ENCODE data around the gene ZNF76.

ZNF76 gene

DNA sequence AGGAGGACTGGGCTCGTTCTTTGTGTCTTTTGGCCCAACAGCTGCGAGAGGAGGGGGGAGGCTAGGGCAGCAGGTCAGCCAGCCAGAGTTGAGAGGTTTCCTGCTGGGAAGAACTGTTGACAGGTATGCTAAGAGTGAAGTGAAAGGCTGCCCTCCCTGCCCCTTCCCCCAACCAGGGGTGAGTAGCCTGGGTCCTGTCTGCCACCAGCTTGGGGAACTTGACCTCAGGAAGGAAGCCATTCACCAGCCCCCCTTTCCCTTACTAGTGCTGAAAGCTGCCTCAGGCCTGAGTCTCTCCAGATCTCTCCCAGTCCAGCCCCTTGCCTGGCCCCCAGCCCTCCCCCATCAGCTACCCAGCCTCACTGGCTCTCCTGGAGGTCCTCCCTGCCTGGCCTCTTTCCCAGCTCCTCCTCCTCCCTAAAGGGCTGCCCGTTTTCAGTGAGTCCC, 20.7 kb upstream of the ZNF76 start:
- DNase-seq = no peak

DNA sequence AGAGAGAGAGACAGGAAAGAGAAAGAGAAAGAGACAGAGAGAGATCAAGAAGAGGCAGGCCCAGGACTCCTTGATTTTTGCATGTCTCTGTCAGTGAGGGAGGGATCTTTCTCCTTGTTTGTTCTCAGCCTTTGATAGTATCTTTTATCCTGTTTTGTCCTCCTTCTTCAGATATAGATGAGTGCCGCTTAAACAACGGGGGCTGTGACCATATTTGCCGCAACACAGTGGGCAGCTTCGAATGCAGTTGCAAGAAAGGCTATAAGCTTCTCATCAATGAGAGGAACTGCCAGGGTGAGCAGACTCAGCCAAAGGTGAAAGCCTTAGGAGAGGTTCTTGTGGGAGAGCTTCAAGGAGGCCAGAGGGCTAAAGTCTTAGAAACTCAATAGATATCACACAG, 20.0 kb upstream of the ZNF76 start:
- no peak for DNase-seq

DNA sequence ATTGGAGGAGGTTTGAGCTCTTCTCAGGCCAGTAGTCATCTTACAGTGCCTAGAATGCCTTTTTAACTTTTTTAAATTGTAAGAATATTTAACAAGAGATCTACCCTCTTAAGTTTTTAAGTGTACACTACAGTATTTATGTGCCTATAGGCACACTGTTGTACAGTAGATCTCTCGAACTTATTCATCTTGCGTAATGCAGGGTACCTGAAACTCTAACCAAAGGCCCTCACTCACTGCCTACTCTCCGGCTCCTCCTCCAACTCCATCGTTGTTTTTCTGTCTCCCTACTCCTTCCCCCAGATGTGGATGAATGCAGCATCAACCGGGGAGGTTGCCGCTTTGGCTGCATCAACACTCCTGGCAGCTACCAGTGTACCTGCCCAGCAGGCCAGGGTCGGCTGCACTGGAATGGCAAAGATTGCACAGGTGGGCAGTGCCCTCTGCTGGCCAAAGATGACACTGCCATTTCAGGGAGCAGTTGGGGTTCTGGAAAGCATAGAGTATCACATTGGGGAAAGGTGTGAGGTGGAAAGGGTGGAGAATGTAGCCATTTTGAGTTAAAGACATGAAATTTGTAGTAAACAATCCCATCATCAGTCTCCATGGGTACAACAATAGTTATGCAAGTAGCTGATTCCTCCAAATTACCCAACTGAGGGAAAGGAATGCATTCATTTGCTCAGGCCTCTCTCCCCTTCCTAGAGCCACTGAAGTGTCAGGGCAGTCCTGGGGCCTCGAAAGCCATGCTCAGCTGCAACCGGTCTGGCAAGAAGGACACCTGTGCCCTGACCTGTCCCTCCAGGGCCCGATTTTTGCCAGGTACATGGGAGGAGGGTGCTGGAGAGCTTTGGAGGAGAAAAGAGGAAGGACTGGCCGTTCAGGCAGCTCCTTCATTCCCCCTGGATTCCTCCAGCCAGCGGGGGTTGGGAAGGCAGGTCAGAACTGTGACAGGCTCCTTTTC, 18.4 kb upstream of the ZNF76 start:
- DNase-seq = peak; percentile 78

DNA sequence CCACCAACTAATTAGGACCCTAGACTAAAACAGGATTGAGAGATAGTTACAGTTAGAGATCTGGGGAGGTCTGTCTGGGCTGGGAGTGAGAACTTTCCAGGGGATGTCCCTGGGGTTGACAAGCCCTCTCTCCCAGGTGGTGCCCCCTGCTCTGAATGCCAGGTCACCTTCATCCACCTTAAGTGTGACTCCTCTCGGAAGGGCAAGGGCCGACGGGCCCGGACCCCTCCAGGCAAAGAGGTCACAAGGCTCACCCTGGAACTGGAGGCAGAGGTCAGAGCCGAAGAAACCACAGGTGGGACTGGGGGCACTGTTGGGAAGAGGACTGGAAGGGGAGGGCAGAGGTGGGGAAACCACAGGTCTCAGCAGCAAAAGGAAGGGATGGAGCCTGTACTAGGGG, 17.0 kb upstream of the ZNF76 start:
- no peak for DNase-seq

DNA sequence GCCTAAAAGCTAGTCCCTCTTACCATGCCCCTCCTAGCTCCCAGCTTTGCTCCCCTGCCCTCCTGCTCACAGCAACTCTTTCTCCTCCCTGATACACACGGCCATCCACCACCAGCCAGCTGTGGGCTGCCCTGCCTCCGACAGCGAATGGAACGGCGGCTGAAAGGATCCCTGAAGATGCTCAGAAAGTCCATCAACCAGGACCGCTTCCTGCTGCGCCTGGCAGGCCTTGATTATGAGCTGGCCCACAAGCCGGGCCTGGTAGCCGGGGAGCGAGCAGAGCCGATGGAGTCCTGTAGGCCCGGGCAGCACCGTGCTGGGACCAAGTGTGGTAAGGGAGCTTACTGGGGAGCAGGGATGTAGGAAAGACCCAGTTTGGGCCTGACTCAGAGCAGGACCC, 16.6 kb upstream of the ZNF76 start:
- no peak for DNase-seq

DNA sequence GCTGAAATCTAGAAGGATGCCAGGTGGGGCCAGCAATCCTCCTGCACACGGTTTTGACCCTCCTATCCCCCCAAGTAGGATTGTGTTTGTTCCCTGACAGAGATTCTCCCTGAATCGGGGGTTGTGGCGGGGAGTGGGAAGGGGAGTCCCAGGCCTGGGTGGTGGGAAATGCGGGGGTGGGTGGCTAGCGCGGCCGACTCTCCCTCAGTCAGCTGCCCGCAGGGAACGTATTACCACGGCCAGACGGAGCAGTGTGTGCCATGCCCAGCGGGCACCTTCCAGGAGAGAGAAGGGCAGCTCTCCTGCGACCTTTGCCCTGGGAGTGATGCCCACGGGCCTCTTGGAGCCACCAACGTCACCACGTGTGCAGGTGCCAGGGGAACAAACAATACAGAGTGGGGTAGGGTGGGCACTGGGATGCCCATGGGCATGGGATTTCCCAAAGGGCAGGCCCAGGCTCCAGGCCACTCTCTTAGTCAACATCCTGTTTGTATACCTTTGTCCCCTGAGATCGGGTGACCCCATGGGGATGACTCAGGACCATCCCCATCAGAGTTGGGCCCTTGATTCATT, 16.1 kb upstream of the ZNF76 start:
- DNase-seq = no peak

DNA sequence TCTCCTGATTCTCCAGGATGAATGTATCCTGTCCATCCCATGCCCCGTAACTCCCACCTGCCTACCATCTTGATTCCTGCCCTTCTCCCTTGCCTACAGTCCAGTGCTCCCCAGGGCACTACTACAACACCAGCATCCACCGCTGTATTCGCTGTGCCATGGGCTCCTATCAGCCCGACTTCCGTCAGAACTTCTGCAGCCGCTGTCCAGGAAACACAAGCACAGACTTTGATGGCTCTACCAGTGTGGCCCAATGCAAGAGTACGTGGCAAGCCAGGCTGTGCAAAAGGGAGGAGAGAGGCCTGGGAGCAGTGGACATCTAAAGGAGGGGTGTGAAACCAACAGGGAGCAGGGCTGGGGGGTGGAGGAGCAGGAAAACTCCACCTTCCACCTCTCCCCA, 15.0 kb upstream of the ZNF76 start:
- DNase-seq = no peak

DNA sequence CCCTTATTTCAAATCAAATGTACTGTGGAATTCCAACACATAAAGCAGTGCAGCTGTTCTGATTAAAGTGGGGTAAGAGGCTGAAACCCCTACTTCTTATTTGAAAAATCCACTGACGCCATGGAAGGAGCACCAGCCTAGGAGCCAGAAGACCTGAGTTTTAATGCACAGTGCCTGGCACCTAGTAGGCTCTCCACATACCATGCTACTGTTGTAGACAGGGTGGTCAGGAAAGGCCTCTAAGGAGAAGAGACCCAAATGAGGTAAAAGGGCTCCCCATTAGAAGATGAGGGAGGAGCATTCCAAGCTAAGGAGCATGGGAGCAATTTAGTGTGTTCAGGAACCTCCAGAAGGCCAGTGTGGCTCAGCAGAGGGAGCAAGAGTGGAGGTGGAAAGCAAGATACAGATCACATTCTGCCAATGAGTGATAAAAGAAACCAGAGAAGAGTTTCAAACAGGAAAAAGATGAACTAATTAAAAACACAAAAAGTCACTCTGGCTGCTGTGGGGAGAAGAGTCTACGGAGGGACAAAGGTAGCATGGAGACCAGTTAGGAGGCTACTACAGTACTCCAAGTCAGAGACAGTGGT, 11.8 kb upstream of the ZNF76 start:
- DNase-seq = no peak

DNA sequence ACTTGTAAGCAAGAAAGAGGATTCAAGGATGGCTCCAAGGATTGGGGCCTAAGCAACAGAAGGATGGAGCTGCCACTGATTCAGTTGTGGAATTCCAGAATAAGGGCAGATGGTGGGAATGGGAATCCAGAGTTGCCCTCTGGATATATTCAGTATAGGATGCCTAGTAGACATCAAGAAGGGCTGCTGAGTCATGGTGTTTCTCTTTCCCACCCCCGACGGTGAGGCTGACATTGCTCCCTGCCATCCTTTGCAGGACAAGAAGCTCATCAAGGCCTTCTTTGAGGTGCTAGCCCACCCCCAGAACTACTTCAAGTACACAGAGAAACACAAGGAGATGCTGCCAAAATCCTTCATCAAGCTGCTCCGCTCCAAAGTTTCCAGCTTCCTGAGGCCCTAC, 11.2 kb upstream of the ZNF76 start:
- DNase-seq = no peak

DNA sequence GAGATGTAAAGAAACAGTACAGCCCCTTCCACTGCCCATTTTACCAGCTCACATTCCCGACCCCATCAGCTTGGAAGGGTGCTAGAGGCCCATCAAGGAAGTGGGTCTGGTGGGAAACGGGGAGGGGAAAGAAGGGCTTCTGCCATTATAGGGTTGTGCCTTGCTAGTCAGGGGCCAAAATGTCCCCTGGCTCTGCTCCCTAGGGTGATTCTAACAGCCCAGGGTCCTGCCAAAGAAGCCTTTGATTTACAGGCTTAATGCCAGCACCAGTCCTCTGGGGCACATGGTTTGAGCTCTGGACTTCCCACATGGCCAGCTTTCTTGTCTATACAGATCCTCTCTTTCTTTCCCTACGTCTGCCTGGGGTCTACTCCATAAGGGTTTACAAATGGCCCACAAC, 10.6 kb upstream of the ZNF76 start:
- no peak for DNase-seq

DNA sequence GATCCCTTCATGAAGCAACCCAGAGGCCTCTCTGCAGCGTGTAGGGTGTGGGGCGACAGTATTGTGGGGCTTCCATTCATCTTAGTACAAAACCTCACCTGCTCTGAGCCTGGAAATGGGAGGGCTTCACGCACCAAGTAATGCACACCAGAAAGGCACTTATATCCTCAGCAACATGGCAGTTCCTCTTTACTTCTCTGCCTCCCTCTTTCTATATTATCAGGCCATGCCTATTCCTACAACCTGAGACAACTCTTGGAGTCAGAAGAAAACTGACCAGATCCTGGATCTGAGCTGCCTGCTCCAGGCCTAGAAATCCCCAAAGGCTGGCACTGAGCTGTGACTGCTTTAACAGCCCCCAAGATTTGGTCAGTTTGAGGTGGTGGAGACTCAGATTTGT, 7.6 kb upstream of the ZNF76 start:
- no peak for DNase-seq

DNA sequence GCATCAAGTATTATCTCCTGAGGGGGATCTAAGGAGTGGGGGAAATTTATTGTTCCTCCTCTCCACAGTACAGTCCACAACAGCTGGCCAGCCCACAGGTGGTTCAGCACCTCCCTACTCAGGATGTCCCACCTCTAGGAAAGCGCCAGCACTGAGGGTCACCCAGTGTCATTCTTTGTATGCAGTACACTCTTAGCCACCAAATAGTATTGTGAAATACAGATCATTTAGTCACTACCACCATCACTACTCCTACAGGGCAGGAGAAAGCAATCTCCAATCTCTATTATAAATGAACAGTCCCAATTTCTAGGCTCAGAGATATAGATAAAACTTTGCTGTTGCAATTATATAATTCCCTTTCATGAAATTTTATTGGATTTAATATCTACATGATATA, 6.3 kb upstream of the ZNF76 start:
- no peak for DNase-seq

DNA sequence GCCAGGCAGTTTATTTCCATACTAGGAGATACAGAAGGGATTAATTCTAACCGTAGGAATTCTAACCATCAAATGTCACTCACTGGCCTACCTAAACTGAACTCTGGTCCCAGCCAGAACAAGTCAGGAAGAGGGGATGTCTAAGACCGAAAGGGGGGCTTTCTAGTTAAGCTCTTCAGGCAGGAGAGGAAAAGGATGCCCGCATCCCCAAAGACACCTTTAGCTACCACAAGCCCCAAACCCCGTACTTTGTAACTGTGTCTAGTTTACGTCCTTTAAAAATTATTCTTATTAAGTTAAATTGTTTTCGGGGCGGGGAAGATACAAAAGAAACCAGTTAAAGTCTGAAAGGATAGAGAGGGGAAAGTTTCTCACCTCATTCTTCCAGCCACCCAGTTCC, 1.2 kb upstream of the ZNF76 start:
- DNase-seq = no peak

DNA sequence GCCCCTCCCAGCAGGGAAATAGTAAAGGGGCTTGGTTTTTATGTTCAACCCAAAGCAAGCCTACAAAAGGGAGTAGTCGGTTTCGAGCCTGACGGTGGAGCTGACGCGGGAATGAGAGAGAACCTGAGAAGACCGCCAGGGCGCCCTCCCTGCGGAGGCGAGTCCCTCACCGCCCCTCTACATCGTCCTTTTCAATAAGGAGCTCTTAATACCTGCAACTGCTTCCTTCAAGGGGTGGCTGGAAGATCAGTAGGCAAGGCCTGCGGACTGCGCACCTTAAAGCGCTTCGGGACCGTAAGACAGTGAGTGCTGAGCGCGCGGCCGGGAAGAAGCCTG, 709 bp upstream of the ZNF76 start:
- peak; percentile 50 for DNase-seq

DNA sequence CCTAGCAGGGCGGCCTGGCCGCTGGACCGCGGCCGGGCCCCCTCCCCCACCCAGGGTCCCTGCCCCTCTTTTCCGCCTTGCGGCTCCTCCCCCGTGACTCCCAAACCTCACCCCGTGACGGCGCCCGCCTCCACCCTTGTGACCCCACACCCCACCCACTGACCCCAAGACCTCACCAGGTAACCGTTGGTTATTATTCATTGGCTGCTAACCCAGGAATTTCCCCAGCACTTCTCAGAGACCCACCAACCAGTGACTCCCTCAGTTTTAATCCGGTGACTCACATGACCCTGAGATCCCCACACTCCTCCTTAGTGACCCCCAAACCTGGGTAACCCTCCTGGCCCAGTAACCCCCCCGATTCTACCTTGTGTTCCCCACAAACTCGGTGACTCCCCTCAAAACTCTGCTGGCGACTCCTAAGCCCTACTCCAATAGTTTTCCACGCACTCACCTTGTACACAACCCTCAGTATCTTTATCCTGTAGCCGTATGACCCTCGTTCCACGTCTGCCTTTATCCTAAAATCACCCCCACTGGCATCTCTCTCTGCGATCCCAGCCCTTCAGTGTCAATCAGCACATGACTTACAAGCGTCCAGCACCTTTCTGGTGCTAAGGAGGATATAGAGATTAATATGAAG, 534 bp downstream of the ZNF76 start:
- peak; percentile 82 for DNase-seq

DNA sequence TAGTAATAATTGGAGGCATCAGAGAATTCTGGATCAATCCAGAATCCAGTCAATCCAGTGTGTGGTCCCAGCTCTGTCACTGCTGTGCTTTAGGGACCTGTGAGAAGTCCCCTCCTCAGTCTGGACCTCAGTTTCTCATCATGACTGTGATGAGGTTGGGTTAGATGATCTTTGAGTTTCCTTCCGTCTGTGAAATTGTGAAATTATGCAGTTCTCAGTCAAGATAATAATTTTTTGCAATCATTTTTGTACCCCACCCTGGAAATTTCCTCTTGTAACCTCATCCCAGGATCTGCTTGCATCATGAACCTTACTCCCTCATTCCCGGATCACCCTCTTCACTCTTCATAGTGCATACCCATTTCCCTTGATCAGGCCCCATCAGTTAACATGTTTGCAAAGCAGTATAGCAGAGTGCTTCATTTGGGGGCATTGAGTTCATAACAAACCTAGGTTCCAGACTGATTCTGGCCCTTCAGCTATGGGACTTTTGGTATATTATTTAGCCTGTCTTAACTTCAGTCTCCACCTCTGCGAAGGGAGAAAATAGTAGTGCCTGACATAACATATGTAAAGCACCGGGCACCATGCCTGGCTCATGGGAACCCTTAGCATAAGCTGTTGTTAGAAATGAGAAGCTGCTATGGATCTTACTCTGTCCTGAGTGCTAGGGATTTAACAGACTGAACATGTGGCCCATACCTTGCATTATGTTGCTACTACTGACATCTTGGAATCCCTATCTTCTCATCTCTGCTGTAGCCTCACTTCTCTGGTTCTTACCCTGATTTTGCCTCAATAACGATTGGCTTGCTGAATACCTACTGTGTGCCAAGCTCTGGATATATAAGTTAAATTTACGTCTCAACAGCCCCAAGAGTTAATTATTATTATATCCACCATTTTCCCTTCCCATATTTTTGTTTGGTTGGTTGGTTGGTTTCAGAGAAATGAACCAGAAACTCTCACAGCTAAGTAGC, 1.3 kb downstream of the ZNF76 start:
- DNase-seq = no peak

DNA sequence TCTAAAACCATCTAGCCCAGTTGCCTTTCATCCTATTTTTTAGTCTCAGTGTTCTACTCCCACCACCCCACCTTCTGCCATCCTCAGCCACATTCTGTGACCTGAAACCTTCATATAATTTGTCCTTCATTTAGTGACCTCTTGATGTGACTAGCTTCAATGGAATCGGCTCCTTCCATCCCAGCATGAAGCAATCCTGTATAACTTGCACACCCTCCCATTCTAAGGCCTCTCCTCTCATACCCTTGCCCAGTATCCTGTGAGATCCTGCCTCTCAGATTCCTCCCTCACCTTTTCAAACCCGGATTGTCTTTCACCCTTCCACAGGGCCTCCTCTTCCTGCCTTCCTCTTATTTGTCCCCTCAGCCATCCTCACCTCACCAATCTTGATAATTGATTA, 3.1 kb downstream of the ZNF76 start:
- no peak for DNase-seq

DNA sequence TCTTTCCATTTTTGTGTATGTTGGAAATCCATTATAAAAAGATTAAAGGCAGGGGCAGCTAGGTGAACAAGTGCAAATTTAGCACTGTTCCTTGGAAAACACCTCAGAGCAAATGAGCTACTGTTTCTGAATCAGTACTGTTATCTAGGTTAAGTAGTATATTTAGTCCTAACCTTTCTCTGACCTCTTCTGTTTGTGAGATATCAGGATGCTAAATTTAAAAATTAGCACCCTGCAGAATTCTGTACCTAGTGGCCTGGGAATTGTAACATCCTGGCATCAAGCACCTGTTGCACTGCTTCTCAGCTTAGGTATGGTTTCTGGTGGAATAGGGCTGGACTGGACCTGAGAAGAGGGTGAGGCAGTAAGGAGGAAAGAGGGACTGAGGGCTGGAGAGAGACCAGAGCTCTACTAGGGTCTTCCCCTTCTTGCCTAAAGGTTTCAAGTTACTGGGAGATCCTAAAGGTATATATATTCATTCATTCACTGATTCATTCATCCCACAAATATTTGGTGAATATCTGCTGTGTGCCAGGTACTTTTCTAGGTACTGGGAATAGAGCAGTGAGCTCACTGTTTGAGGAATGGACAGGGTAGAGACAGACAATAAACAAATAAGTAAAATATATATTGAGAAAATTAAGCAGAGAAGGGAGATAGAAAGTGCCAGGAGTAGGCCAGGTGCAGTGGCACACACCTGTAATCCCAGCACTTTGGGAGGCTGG, 5.2 kb downstream of the ZNF76 start:
- no peak for DNase-seq

DNA sequence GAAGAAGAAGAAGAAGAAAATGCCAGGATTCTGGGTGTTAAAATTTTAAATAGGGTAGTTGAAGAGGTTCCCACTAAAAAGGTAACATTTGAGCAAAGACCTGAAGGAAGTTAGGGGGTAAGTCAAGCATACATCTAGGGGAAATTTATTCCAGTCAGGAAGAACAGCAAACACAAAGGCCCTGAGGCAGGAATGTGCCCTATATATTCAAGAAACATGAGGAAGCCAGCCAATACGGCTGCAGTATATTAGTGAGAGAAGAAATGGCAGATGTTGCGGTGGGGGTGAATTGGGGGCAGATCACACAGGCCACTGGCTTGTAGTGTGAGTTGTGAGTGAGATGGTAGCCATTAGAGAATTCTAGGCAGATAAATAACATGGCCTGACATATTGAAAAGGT, 6.0 kb downstream of the ZNF76 start:
- no peak for DNase-seq

DNA sequence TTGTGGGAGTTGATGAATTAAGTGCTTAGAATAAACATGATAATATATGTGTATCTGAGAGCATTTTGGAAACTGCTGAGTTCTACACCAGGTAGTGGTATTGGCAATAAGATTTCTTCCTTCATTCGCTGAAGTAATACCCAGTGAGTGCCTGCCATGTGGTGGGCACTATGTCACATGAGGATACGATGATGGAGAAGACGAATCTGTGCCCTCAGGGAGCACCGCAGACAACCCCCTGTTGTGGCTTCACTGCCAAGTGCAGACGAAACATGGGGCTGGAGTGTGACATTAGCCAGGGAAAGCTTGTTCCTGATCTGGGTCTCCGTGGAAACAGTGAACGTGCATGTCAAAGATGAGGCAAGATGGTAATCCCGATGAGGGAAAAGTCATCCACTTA, 7.9 kb downstream of the ZNF76 start:
- no peak for DNase-seq

DNA sequence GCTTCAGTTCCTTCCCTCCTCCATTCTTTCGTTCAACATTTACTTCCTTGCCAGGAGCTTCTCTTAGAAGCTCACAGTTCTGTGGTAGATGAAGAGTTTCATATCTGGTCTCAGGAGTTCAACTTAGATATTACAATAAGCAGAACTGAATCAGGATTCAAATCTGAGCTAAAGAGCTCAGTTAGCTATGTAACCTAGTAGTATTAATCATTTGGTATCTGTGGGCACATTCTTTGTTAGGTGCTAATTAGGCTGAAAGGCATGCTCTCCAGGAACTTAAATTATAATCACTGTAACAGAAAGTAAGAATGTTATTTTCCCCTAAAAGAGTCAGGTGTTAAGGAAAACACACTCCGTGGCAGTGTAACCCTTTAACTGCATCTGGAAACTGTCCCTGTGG, 8.4 kb downstream of the ZNF76 start:
- no peak for DNase-seq

DNA sequence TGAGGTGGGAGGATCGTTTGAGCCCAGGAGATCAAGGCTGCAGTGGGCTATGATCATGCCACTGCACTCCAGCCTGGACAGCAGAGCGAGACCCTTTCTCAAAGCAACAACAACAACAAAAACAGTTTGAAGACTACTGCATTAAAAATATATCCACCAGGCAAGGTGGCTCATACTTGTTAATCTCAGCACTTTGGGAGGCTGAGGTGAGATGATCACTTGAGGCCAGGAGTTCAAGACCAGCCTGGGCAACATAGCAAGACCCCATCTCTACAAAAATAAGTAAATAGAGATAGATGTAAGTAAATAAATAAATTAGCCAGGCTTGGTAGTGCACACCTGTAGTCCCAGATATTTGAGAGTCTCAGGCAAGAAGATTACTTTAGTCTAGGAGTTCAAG, 12.5 kb downstream of the ZNF76 start:
- no peak for DNase-seq
